Erythroblast (primary cell): ENCODE results near the gene NT5C3A.

Experiments
- GATA1 ChIP-seq: IDR thresholded peaks from 2 replicates; pipeline ENCODE4 v1.6.1; 2011; ENCODE audit warnings: low read depth, mild to moderate bottlenecking, control low read depth, low read length, moderate library complexity
- POLR2A ChIP-seq: IDR thresholded peaks from 2 replicates; pipeline ENCODE4 v1.6.1; 2011; ENCODE audit warnings: mild to moderate bottlenecking, low read length

DNA sequence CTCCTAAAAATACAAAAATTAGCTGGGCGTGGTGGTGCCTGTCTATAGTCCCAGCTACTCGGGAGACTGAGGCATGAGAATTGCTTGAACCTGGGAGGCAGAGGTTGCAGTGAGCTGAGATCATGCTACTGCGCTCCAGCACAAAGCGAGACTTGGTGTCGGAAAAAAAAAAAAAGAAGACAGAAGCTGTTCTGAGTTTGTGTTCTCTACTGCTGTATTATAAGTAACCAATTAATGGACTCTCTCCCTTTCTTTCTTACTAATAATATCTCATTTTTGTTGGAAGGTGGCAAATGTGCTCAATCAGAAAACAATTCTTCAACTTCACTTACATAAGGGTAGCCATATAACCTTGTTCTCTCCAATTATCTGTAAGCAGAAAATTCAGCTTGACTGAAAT is 7.4 kb downstream of the NT5C3A start:
- TF ChIP-seq POLR2A, result no peak
- TF ChIP-seq GATA1, result no peak
